Gastroesophageal sphincter (tissue), 3 donors: Measurements from ENCODE around the gene AHNAK2.

Experiments used
- CTCF ChIP-seq, 4 experiments: fragments of 200-600 bp in 2 of 4; fragments of 450-650 bp in 2 of 4; sonication (generic) in 1 of 4; IDR thresholded peaks; one replicate each; pipeline ENCODE4 v1.5.1; 2017 to 2019; ENCODE audit warnings: antibody characterized with exemption in 4 of 4, mild to moderate bottlenecking in 2 of 4, moderate library complexity in 2 of 4
- EP300 ChIP-seq: sonication (generic); formaldehyde crosslinking; IDR thresholded peaks from one replicate; pipeline ENCODE4 v1.6.1; 2017; ENCODE audit warnings: antibody characterized with exemption, mild to moderate bottlenecking
- POLR2A ChIP-seq, 2 donors: fragments of 450-650 bp; IDR thresholded peaks; one replicate each; pipeline ENCODE4 v1.6.1; 2017; ENCODE audit warnings: antibody characterized with exemption in 2 of 2, mild to moderate bottlenecking in 2 of 2, moderate library complexity in 1 of 2

GRCh38 chr14:104998801-104999200 lies 20.6 kb upstream of the AHNAK2 start:
- TF ChIP-seq POLR2A (IDR thresholded peaks at IDR 0.05) = no peak
- no peak for TF ChIP-seq CTCF (IDR thresholded peaks at IDR 0.05)
- no peak for TF ChIP-seq EP300
